GM12801 (cell line): ENCODE measurements around the gene RGPD5.
"Not testable (repeated sequence)": the region's sequence is repeated elsewhere in the genome, so short reads cannot be mapped to it uniquely, and the experiment has no call there.

Experiments used
- TF ChIP-seq, protein P1 (sequence below): IDR thresholded peaks from one replicate; pipeline ENCODE4 v1.5.1; 2011; ENCODE audit warnings: control low read depth; ENCODE audit not compliant: insufficient read length; ENCODE audit errors: extremely low read depth

RGPD5 gene

GRCh38 chr2:109794074-109794737 is at the start of gene RGPD5:
Gene RGPD5, plus strand, starts transcription at chr2:109794305. Its CDS starts 161 bp downstream, at chr2:109794466.
- TF ChIP-seq, protein P1, sequence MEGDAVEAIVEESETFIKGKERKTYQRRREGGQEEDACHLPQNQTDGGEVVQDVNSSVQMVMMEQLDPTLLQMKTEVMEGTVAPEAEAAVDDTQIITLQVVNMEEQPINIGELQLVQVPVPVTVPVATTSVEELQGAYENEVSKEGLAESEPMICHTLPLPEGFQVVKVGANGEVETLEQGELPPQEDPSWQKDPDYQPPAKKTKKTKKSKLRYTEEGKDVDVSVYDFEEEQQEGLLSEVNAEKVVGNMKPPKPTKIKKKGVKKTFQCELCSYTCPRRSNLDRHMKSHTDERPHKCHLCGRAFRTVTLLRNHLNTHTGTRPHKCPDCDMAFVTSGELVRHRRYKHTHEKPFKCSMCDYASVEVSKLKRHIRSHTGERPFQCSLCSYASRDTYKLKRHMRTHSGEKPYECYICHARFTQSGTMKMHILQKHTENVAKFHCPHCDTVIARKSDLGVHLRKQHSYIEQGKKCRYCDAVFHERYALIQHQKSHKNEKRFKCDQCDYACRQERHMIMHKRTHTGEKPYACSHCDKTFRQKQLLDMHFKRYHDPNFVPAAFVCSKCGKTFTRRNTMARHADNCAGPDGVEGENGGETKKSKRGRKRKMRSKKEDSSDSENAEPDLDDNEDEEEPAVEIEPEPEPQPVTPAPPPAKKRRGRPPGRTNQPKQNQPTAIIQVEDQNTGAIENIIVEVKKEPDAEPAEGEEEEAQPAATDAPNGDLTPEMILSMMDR: not testable (repeated sequence)

DNA sequence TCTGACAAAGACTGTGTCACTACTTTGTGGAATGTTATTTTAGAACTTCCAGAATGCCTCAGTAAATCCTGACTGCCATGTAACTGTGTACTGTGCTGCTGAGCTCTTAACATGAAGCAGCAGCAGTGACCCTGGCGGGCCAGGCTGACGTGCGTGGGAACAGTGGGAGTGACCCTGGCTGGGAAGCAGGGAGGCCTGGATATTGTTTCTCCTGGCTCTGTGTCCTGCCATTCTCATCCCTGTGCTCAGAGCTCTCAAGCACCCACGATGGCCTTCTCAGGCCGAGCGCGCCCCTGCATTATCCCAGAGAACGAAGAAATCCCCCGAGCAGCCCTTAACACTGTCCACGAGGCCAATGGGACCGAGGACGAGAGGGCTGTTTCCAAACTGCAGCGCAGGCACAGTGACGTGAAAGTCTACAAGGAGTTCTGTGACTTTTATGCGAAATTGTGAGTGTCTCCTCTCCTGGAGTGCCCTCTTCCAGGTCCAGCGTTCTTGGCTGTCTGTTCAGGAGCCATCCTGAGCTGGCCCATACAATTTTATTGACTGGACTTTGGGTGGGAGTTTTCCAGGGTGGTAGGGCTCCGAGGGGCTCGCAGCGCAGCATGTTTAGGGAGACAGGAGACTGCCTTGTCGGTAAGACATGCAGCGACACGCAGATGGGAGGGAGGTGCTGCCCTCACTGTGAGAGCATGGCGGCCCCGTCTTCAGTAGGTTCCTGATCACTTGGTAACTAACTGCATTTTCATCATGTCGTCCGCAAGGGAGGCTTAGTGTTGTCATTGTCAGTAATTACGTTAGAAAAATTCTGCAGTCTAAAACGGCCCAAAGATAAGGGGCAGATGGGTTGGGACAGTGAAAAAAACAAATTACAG is 104.6 kb downstream of the RGPD5 start, which contains the start of gene LIMS3:
Gene LIMS3, plus strand, starts transcription at position 227 of the 875 bp plus-strand sequence. Its CDS starts 41 bp downstream, at position 268.
- TF ChIP-seq, protein P1: not testable (repeated sequence)
